HG03139 (cell line): ENCODE measurements around the gene FAM219B.
"Not testable (repeated sequence)": the region's sequence is repeated elsewhere in the genome, so short reads cannot be mapped to it uniquely, and the experiment has no call there.

Experiments
- ATAC-seq: cut with Tn5 transposase; IDR thresholded peaks from one replicate; pipeline ENCODE4 v1.9.1; 2021; ENCODE audit not compliant: unreplicated experiment

FAM219B gene

DNA sequence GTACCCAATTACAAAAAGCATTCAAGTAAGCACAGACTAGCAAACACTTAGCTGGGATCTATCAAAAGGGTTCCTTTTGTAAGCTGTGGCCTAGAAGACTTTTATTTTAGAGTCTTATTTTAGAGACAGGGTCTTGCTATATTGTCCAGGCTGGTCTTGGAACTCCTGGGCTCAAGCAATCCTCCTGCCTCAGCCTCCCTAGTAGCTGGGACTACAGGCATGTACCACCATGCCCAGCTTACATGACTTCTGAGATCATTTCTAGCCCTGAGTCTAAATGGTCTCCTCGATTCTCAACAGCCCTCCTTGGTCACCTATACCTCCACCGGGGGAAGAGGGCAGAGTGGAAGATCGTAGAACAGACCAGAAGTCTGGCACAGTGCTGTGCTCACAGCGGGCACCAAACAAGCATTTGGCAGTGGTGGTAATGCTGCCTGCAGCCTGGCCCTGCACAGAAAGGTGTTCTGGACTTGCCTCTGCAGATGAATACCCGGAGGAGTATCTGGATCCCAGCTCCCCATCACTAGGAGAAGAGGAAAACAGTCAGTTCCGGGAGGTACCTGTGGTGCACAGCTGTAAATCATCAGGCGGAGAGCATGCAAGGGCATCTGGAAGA lies 2.4 kb downstream of the FAM219B start:
- ATAC-seq, result no peak

DNA sequence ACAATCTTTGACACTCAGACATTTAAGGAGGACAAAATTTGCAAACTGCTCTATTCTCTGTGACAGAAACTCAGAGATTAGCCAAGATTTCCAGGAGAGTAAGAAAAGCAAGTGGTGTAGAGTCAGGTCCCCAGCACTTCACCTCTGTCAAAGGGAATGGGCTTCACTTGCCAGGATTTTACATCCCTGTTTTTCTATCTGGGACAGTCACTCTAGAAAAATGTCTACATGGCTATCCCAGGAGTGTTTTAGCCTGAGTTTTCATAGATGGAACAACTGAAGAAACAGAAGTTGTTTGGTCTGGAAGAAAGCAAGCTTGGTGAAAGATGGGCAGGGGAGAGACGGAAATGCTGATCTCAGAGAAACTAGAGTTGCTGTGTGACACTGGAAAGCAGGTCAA lies 3.0 kb downstream of the FAM219B start:
- ATAC-seq, result no peak

DNA sequence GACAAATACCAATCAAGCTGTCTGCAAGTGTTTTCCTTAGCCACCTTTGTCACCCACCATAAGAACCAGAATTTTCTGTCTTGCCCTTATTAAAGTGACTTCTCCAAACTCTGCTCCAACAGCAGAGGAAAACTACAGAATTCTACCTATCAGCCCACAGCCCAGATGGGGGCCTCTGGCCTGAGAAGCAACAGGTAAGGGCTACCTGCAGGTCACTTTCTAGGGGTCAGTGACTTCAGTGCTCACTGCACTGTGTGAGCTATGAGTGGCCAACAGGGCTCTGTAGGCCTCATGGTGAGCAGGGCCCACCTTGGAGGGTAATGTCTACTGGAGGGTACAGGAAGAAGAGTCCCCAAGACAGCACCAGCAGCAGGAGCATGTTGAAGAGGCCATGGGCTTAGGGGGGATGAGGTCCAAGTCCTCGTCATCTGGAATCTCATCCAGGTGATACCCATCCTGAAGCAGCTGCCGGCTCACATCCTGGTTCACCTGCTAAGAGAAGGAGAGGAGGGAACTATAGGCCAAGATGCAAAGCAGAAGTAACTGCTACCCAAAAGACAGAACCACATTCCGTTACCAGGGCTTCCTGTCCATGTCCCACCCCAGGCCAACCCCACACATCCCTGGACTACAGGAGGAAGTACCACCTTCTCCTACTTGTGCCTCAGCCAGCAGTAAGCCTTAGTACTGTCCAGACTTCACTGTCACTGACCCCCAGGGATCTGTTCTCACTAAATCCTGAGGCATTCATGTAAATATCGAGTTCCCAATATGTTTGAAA lies 4.2 kb downstream of the FAM219B start:
- ATAC-seq, result no peak

DNA sequence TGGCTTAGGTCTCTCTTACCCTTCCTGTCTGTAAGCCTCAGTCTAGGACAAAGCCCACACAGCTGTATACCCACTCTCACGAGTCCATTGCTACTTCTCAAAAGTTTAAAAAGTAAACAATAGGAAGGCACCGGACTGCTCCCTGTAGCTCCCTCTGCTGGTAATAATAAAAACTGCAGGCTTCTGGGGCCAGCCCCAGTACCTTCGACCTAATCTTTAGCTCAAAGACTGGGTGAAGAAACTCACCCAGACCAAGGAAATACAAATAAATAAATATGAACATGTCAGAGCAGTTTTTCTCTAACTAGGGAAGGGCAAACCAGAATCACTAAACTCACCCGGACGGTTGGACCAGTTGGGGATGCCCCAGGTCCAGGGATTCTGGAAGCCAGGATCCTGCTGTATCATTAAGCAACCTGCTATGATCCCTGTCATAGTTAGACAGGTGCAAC lies 5.0 kb downstream of the FAM219B start:
- no peak for ATAC-seq

DNA sequence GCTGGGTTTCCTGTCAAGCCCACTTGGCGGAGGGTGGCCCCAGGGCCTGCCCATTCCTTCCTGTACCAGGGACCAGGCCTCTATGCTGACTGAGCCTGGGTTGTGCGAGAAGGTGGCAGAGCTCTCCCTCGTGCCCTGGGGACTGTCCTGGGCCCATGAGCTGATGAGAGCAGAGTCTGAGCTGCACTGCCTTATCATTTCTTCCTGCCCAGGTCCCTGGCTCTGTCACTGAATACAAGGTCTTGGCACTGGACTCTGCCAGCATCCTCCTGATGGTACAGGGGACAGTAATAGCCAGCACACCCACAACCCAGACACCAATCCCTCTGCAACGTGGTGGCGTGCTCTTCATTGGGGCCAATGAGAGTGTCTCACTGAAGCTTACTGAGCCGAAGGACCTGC lies 9.3 kb downstream of the FAM219B start:
- no peak for ATAC-seq

DNA sequence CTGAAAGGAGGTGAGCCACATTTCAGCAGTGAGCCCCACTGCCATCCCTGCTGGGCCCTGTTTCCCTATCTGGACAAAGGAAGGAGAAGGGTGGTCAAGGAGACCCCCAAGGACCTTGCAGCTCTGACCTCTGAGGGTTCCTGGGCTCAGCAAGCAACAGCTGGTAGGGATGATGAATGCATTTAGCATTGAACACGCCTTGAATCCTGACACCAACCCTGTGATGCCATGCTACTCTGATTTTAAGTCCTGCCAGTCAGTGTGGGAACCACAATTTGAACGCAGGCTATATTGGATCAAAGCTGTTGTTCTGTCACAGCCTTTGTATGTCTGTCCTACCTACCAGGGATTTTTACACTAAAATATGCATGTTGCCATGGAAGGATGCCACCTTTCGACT lies 10.3 kb downstream of the FAM219B start:
- ATAC-seq, result no peak

DNA sequence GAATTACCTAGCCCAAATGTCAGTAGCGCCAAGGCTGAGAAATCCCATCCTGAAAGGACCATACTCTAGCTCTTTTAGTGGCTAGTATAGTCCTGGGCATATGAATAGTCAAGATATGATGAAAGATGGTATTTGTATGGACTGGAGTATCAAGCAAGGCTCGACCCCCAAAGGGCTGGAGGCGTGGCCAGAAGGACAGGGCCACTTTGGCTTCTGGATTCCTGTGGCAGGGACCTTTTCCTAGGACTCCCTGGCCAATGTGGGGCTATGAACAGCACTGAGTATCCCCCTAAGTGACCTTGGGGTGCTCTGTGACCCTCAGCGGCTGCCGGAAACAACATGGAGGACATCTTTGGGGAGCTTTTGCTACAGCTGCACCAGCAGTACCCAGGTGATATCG lies 10.8 kb downstream of the FAM219B start:
- ATAC-seq, result no peak

DNA sequence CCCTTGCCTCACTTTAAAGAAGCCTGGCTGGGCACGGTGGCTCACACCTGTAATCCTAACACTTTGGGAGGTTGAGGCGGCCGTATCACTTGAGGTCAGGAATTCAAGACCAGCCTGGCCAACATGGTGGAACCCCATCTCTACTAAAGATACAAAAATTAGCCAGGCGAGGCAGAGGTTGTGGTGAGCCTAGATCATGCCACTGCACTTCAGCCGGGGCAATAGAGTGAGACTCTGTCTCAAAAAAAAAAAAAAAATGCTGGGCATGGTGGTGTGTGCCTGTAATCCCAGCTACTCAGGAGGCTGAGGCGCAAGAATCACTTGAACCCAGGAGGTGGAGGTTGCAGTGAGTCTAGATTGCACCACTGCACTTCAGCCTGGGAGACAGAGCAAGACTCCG lies 12.3 kb downstream of the FAM219B start:
- not testable (repeated sequence) for ATAC-seq

DNA sequence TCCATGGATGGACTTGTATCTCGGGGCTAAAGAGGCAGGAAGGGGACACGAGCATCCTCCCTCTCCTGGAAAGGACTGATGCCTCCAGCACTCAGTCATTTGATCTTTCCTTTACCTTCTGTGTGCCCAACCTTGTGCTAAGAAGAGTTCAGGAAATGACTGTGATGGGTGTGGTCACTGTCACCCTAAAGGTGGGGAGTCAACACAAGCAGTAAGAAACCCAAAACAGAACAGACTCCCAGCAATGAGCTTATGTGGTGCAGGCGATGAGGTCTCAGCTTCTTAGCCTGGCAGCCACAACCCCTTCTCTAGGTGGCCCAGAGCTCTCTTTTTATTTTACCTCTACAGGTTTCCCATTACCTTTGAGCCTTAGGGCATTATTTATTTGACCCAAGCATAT lies 13.0 kb downstream of the FAM219B start:
- no peak for ATAC-seq

DNA sequence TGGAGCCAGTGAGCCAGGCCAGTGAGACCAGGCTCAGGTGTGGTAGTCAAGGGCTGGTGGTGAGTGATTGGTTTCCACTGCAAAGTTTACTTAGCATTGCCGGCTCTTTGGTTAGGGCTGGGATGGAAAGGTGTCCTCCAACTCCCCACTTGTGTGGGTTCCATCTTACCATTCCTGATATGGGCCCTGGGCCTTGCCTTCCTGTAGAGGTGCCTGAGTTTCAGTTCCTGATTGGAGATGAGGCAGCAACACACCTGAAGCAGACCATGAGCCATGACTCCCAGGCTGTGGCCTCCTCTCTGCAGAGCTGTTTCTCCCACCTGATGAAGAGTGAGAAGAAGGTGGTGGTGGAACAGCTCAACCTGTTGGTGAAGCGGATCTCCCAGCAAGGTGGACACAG lies 13.7 kb downstream of the FAM219B start:
- ATAC-seq, result no peak

DNA sequence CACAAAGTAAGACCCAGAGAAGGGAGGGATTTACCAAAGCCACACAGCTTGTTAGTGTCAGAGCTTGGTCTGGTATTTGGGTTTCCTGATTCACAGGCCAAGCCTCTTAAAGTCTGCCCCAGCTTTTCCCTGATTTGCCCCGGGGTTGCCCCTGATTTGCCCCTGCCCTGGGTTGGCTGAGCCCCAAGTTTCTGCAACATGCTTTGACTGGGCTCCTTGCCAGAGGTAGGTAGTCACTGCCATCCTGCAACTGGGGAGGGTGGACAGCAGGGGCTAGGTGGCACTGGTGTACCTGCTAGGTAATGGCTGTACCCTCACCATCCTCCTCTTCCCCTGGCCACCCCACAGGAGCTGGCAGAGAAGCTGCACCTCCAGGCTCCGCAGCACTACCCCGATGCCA lies 14.3 kb downstream of the FAM219B start:
- no peak for ATAC-seq

DNA sequence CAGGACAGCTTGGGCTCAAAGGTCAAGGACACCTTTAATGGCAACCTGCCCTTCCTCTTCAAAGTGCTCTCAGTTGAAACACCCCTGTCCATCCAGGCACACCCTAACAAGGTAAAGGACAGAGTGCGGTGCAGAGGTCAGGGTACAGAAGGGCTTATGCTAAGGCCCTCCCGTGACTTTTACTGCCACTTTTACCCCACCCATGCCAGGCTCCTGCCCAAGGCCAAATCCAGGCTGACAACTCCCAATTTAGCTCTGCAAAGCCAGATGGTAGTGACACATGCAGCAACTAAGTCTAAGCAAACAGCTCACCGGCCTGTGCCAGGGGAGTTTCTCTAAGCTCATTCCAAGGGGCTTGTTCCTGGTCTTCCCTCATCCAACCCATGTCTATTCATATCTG lies 15.2 kb downstream of the FAM219B start:
- ATAC-seq, result no peak

DNA sequence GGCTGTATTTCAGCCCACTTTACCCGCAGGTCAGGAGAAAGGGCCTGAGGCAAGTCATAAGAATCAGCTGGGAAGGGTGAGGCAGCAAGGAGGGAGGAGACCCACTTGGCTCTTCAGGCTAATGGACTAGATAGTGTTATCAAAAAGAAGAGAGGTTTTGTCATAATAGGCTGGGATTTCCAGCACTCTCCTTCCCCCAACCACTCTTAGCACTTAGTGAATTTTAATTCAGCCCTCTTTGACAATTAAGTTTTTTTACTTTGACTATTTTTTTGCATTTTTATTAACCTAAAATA lies 16.0 kb downstream of the FAM219B start:
- ATAC-seq, result no peak

DNA sequence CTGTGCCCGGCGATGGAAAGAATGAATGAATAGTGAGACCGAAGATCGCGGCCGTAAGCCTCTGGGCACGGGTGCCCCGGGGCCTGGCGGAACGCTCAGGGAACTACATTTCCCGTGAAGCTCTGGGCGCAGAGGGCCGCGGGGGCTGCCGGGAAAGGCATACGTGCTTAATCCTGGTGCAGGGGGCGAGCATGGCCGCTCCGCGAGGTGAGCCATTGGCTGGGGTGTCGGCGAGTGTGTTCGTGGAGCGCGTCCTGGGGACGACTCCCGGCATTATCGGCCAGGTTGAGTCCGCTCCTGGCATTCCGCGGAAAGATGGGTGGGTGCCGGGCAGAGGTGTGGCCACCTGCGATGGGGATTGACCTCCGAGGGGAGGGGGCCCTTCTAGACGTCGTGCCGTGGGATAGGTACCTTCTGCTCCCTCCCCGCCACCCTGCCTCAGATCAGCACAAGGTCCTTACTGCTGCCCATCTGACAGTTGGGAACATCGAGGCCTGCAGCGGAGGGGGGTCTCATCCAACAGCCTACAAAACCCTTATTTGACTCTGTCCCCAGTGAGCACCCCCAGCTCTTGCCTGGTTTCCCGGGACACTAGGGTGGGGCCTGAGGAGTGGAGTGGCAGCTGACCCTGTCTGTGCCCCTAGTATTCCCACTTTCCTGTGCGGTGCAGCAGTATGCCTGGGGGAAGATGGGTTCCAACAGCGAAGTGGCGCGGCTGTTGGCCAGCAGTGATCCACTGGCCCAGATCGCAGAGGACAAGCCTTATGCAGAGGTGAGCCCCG lies 16.6 kb downstream of the FAM219B start, which contains the start of gene MPI:
TSS of gene MPI (plus strand) at position 160 of the 782 bp plus-strand sequence. CDS start at position 192, 32 bp downstream.
- ATAC-seq, result peak; percentile 74

DNA sequence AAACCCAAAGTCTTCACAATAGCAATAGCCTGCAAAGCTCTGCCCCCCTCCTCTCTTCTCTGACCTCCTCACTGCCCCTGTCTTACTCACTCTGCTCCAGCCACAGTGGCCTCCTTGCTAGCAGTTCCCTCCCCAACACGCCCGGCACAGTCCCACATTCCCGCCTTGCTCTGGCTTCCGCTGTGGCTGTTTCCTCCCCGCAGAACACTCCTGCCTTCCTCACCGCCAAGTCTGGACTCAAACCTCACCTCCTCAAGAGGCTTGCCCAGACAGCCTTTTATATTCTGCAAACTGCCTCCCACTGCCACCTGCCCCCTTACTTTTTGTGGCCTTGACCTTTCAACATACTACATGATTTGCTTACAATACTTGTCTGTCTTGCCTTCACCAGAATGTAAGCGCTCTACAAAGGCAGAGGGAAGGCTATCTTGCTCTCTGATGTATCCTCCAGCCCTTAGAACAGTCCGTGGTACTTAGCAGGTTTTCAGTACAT lies 17.2 kb downstream of the FAM219B start:
- peak; percentile 16 for ATAC-seq

DNA sequence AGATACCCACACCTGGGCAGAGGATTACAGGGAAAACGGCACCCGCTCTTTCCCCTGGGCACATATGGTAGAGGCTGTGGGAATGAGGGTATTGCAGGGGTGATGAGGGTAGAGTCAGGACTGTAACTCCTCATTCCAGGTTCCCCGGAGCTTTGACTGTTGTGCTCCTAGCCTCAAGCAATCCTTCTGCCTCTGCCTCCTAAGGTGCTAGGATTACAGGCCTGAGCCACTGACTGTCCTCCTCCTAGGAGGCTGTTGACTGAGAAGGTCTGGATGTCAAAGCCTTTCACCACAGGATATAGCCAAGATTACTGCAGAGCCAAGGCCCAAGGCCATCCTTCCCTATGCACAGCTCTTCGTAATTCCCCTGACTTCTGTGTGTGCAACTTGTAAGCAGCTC lies 17.9 kb downstream of the FAM219B start:
- no peak for ATAC-seq

DNA sequence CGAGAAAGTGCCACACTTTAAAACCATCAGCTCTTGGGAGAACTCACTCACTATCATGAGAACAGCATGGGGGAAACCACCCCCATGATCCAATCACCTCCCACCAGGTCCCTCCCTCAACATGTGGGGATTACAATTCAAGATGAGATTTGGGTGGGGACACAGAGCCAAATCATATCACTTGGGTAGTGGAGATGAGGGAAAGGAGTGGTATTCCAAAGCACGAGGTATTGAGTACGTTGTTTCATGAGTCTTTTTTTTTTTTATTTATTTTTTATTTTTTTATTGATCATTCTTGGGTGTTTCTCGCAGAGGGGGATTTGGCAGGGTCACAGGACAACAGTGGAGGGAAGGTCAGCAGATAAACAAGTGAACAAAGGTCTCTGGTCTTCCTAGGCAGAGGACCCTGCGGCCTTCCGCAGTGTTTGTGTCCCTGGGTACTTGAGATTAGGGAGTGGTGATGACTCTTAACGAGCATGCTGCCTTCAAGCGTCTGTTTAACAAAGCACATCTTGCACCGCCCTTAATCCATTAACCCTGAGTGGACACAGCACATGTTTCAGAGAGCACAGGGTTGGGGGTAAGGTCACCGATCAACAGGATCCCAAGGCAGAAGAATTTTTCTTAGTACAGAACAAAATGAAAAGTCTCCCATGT lies 19.0 kb downstream of the FAM219B start:
- not testable (repeated sequence) for ATAC-seq

DNA sequence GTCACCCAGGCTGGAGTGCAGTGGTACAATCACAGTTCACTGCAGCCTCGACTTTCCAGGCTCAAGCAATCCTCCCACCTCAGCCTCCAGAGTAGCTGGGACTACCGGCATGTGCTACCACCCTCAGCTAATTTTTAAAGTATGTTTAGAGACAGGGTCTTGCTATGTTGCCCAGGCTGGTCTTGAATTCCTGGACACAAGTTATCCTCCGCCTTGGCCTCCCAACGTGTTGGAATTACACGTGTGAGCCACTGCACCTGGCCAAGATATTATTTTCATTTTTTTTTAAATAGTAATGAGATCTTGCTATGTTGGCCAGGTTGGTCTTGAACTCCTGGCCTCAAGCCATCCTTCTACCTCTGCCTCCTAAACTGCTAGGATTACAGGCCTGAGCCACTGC lies 21.2 kb downstream of the FAM219B start:
- ATAC-seq, result no peak

DNA sequence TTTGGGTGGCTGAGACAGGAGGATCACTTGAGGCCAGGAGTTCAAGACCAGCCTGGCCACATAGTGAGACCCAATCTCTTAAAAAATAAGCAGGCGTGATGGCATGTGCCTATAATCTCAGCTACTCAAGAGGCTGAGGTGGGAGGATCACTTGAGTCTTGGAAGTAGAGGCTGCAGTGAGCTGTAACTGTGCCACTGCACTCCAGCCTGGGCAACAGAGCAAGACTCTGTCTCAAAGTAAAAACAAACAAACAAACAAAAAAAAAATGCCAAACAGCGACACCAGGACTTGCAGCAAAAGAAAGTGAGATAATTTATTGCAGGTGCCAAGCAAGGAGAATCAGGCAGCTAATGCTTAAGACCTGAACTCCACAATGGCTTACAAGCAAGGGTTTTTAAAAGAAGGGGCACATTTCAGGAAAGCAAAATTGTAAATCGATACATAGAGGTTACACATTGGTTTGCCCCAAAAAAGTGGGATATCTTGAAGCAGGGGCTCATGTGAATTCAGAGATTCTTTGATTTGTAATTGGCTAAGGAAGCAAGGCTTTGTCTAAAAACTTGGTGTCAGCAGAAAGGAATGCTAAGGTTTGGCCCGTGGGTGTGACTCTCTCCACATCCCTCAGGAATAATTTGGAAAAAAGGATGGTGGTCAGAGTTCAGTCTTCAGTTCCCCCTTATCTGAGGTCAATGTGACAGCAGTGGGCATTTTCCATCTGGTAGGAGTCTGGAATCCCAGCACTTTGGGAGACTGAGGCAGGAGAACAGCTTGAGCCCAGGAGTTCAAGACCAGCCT lies 22.0 kb downstream of the FAM219B start:
- ATAC-seq, result no peak

DNA sequence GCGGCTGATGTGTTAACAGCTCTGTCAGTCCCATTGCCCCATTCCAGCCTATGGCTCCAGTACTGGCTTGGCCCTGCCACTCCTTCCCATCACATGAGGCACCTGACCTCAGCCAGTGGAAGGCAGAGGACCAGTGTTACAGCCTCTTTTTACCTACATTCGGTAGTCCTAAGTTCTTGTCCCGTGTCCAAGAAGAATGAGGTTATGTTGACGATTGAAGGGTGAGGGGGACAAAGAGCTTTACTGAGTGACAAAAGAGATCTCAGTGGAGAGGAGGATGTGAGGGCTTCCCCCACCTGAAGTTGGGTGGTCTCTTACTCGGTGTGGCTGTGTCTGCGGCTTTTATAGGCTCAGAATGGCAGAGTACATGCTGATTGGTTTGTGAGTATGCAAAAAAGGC lies 24.1 kb downstream of the FAM219B start:
- ATAC-seq, result no peak

DNA sequence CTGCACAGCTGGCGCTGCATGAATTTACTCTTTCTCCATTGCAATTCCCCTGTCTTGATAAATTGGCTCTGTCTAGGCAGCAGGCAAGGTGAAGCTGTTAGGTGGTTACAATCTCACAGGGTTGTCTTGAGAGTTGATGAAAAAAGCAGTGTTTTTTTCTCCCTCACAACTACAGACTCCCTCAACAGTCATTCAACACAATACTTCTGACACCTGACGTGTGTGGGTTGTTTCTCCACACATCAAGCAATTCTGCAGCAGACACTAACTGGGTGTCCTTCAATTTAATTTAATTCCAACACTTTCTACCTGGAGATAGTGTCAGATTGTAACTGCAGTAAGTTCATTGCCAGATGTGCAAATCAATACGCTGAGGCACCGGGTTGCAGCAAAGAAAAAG lies 28.4 kb downstream of the FAM219B start:
- ATAC-seq, result no peak
